ENCODE data around the gene TATDN3. TPM values are rescaled to one million over a fixed set of nuclear protein-coding genes. Genes with fewer than 3 reads are reported as not detected.

The TATDN3 gene
- polyA plus RNA-seq, 1 of the 3 experiments (the other 2 are of a cell fraction): 5.2 TPM

DNA sequence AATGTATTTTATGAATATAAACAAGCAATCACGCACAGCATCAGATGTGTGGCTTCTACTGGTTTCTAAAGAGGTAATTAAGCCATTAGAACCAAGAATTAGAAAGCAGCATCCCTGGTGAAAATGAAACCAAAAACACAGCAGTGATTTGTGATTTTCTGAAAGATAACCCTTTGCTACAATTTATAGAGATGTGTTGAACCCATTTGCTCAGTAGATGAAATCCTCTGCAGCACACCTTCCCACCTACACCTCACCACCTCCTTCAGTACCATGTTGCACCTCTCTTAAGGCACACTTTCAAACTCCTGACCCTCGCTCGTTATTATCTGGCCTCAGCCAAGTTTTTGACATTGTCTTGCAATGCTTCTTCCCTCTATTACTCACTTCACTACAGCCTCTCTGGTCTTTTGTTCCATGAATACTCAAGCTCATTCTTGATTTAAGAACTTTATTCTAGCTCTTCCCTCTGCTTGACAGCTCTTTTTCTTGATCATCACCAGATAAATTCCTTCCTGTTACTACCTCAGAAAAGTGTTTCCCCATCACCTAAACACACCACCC, 38.7 kb upstream of the TATDN3 start:
- Histone ChIP-seq H3K27ac (ENCODE audit: low read depth in 2 of 2, low read length in 1 of 2) (no peak overlapping the region), H2AFZ (ENCODE audit: low read depth) (no peak overlapping the region), H3K9ac (no peak overlapping the region), H3K4me3 (ENCODE audit: low read depth in 2 of 2, low read length in 1 of 2) (no peak overlapping the region), H4K20me1 (ENCODE audit: insufficient read depth) (no peaks in the 10 kb centered on the region), H3K9me3 (no peaks in the 10 kb centered on the region), H3K36me3 (replicated peaks in 1 of 2; ENCODE audit: control insufficient read depth in 1 of 2, insufficient read depth in 2 of 2, low read length in 1 of 2) (no peaks in the 10 kb centered on the region), H3K4me1 (ENCODE audit: control insufficient read depth in 1 of 2, insufficient read depth in 2 of 2, low read depth in 1 of 2, low read length in 1 of 2) (peaks cover 11 to 13% of the 10 kb centered on the region in 2 experiments; a peak in 3 of 4 replicates), H3K79me2 (ENCODE audit: insufficient read depth) (peaks cover 3% of the 10 kb centered on the region; the same call in 1 of the 2 replicates), H3F3A (replicated peaks; ENCODE audit: insufficient read depth) (peaks cover 8% of the 10 kb centered on the region), H3K9me2 (no peaks in the 10 kb centered on the region), H3K4me2 (0 out of 2 replicates have a peak overlapping the region, but pooled peaks have one; percentile 5), H3K27me3 (ENCODE audit: insufficient read depth) (no peaks in the 10 kb centered on the region)
- whole genome bisulfite sequencing (ENCODE audit: low lambda C conversion rate): 93% methylated on average over 3 of the region's 3 CpGs
- no peak for DNase-seq
- ChIA-PET CTCF (interaction anchor here (0.8 to 2.4 kb wide), 6 partner anchors 9 to 276 kb away, joined by 3 to 8 read pairs (median 3); no protein-coding TSS in a partner anchor), POLR2A (no interaction called here)
- no peak for TF ChIP-seq YY1 (IDR thresholded peaks at IDR 0.05; ENCODE audit: low read depth)
- TF ChIP-seq, protein P1, sequence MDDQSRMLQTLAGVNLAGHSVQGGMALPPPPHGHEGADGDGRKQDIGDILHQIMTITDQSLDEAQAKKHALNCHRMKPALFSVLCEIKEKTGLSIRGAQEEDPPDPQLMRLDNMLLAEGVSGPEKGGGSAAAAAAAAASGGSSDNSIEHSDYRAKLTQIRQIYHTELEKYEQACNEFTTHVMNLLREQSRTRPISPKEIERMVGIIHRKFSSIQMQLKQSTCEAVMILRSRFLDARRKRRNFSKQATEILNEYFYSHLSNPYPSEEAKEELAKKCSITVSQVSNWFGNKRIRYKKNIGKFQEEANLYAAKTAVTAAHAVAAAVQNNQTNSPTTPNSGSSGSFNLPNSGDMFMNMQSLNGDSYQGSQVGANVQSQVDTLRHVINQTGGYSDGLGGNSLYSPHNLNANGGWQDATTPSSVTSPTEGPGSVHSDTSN (IDR thresholded peaks at IDR 0.05): no peak

DNA sequence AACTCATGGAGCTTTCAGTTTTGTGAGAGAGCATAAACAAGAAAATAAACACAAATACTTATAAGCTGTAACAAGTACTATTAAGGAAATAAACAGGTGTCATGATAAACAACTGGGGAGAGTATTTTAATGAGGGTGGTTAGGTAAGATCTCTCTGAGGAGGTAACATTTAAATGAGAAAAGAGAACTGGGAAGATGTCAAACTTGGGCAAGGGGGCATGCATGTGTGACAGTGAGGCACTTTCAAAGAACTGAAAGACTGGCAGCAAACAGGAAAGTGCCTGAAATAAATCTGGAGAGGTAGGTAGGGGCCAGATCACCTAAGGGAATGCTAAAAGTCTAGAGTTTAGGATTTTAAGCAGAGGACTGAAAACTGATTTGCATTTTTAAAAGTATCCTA, 37.9 kb upstream of the TATDN3 start:
- Histone ChIP-seq H3K9me3 (no peaks in the 10 kb centered on the region), H3K4me1 (ENCODE audit: control insufficient read depth in 1 of 2, insufficient read depth in 2 of 2, low read depth in 1 of 2, low read length in 1 of 2) (peaks cover 11 to 13% of the 10 kb centered on the region in 2 experiments; a peak in 3 of 4 replicates), H3K4me2 (no peak overlapping the region), H2AFZ (ENCODE audit: low read depth) (no peak overlapping the region), H3K9me2 (no peaks in the 10 kb centered on the region), H4K20me1 (ENCODE audit: insufficient read depth) (no peaks in the 10 kb centered on the region), H3K79me2 (ENCODE audit: insufficient read depth) (no peaks in the 10 kb centered on the region), H3K27me3 (ENCODE audit: insufficient read depth) (no peaks in the 10 kb centered on the region), H3F3A (replicated peaks; ENCODE audit: insufficient read depth) (peaks cover 8% of the 10 kb centered on the region), H3K4me3 (ENCODE audit: low read depth in 2 of 2, low read length in 1 of 2) (no peak overlapping the region), H3K36me3 (replicated peaks in 1 of 2; ENCODE audit: control insufficient read depth in 1 of 2, insufficient read depth in 2 of 2, low read length in 1 of 2) (no peaks in the 10 kb centered on the region), H3K9ac (no peak overlapping the region), H3K27ac (ENCODE audit: low read depth in 2 of 2, low read length in 1 of 2) (no peak overlapping the region)
- ChIA-PET CTCF (interaction anchor here (0.9 to 1.5 kb wide), 4 partner anchors 8 to 277 kb away, joined by 3 to 10 read pairs (median 4); no protein-coding TSS in a partner anchor), POLR2A (no interaction called here)
- no peak for DNase-seq
- no peak for TF ChIP-seq CHD2 (IDR thresholded peaks at IDR 0.05; ENCODE audit: low read length, partially characterized antibody)
- TF ChIP-seq GABPA (IDR thresholded peaks at IDR 0.05; ENCODE audit: low read depth): no peak
- no peak for TF ChIP-seq ELF1 (IDR thresholded peaks at IDR 0.05)
- TF ChIP-seq, protein P2, sequence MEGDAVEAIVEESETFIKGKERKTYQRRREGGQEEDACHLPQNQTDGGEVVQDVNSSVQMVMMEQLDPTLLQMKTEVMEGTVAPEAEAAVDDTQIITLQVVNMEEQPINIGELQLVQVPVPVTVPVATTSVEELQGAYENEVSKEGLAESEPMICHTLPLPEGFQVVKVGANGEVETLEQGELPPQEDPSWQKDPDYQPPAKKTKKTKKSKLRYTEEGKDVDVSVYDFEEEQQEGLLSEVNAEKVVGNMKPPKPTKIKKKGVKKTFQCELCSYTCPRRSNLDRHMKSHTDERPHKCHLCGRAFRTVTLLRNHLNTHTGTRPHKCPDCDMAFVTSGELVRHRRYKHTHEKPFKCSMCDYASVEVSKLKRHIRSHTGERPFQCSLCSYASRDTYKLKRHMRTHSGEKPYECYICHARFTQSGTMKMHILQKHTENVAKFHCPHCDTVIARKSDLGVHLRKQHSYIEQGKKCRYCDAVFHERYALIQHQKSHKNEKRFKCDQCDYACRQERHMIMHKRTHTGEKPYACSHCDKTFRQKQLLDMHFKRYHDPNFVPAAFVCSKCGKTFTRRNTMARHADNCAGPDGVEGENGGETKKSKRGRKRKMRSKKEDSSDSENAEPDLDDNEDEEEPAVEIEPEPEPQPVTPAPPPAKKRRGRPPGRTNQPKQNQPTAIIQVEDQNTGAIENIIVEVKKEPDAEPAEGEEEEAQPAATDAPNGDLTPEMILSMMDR (IDR thresholded peaks at IDR 0.05): no peak
- TF ChIP-seq EP300 (IDR thresholded peaks at IDR 0.05; ENCODE audit: borderline replicate concordance in 1 of 2, low read depth in 1 of 2, low read length in 1 of 2): no peak
- TF ChIP-seq NFIC (IDR thresholded peaks at IDR 0.05; ENCODE audit: borderline replicate concordance): no peak
- TF ChIP-seq SMC3 (IDR thresholded peaks at IDR 0.05; ENCODE audit: low read depth, low read length): no peak
